GM19238 (cell line): ENCODE measurements around the gene RELL2.
"Not testable (repeated sequence)": the region's sequence is repeated elsewhere in the genome, so short reads cannot be mapped to it uniquely, and the experiment has no call there.

ENCODE experiments used
- DNase-seq: peaks from one replicate; pipeline ENCODE4 v3.0.0; 2011; ENCODE audit warnings: low spot score; ENCODE audit not compliant: insufficient read length

Gene RELL2

GRCh38 chr5:141636413-141637122, at the start of gene RELL2, which contains the start of gene HDAC3:
RELL2 (plus strand) TSS chr5:141636997; CDS start chr5:141638226, 1,229 bp downstream.
HDAC3 (minus strand) TSS chr5:141636849; CDS start chr5:141636790, 59 bp downstream.
- peak; percentile 91 for DNase-seq

DNA sequence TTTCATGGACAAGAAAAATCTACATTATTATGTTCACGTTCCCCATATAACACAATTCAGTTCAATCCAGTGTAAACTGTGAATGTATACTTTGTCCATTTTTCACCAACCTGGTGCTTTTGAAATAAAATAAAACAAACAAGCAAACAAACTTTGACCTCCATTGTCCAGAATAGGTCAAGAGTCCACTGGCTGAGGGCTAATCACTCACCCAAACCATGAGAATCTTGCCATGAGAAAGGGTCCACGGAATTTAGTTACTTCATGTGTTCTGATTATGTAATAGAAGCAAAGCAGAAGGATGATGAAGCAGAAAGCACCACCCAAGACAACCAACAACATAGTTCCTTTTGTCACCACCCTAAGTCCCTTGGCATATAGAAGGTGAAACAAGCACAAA, 46.7 kb upstream of the RELL2 start:
- DNase-seq, result no peak

GRCh38 chr5:141596867-141597266, 39.9 kb upstream of the RELL2 start:
- no peak for DNase-seq

GRCh38 chr5:141597394-141597793, 39.4 kb upstream of the RELL2 start:
- DNase-seq, result no peak

DNA sequence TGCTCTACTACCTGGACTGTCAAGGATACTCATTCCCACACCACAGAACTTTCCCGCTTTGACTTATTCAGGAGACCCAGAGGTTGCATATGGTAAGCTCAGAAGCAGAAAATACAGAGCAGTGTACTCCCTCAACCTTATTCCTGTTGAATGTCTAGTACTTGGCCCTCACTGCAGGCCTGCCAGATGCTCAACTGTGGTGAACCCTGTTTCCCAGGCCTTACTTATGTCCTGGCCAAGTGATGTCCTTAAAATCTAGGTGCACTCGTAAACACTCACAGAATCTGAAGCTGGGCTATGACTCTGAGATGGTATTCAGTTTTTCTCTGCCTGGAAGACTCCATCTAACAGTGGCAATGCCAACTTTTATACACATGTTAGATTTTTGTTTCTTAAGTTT, 39.0 kb upstream of the RELL2 start:
- DNase-seq, result no peak

DNA sequence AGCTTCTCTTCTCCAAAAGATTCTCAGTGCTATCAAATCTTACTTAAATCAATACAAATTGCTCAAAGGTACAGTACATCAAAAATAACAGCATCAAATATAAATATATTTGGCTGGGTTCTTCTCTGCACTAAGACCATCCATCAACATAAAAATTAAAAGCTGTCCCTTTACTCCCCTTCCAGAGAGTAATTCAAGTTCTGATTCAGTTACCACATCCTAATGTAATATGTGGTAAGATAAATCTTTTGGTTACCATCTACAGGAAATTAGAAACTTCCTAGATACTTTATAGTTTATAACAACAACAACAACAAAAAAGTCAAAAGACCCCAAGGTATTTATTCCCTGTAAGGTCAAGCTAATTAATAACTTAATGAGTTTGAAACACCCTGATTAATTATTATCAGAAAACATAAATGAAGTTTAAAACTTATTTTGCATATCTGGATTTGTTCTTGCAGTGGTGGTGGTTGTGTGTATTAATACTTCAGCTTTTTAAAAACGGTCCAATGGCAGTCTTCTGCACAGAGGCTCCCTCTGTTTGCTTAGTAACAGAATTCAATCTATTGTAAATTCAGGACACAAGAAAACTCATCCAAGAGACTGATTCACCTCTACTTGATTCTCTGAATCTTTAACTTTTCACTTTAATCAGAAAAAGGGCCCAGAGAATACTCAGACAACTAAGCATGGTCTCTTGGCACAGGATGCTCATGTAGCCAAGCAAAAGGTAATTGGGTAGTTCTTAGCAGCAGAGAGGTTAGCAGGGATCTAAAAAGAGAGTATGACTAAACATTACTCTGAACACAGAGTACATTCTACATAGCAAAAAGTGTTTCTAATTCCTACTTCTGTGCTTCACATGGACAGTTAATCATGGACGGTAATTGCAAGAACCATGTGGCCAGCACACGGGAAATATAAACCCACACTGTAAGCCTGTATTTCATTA, 38.1 kb upstream of the RELL2 start:
- no peak for DNase-seq

DNA sequence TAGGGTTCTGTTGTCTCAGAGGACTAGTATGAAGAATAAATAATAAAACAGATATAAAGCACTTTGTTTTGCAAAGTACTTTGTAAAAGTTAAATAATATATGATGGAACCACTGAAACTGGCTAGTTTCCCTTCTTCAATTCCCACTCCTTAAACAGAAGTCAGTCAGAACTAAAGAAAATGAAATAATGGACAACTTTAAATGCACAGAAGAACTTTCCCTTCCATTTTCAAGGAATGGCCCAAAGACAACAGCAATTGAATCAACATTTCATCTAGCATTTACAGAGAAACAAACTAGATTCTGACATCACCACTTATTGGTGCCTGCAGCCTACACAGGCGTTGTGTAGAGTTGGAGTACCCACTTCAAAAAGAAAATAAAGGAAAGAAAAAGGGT, 34.2 kb upstream of the RELL2 start:
- no peak for DNase-seq

GRCh38 chr5:141603923-141604717, 32.7 kb upstream of the RELL2 start:
- no peak for DNase-seq

GRCh38 chr5:141605523-141606277, 31.1 kb upstream of the RELL2 start:
- DNase-seq, result peak; percentile 23

DNA sequence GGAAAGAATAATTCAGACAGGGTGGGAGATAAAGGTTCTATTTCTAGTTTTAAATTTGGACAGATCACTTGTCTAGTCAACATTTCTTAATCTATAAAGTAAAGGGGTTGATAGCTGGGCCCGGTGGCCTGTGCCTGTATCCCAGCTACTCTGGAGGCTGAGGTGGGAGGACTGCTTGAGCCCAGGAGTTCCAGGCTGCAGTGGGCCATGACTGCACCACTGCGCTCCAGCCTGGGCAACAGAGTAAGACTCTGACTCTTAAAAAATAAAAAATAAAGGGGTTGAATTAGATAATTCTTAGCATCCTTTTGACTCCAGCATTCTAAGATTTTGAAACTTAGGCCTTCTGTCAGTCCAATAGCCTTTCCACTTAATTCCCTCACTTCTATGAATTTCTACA, 28.8 kb upstream of the RELL2 start:
- no peak for DNase-seq

- no peak for DNase-seq
Measured at GRCh38 chr5:141608557-141608956, 28.2 kb upstream of the RELL2 start.

- DNase-seq, result no peak
Measured at GRCh38 chr5:141609044-141609443, 27.8 kb upstream of the RELL2 start.

DNA sequence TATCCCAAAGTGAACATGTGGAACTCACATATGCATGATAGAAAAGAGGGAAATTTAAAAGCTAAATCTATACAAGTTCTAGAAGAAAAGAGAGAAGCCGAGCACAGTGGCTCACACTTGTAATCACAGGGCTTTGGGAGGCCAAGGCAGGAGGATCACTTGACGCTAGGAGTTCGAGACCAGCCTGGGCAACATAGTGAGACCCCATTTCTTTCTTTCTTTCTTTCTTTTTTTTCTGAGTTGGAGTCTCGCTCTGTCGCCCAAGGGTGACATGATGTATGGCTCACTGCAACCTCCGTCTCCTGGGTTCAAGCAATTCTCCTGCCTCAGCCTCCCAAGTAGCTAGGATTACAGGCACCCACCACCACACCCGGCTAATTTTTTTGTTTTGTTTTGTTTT, 26.9 kb upstream of the RELL2 start:
- DNase-seq, result not testable (repeated sequence)

DNA sequence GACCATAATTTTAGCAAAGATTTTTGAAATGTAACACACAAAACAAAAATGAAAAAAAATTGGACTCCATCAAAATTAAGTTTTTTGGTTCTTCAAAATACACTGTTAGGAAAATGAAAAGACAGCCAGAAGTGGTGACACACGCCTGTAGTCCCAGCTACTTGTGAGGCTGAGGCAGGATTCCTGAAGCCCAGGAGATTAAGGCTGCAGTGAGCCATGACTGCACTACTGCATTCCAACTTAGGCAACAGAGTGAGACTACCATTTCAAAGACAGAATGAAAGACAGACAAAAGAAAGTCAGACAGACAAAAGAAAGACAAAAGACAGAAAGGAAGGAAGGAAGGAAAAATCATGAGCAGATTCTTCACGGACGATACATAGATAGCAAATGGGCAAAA, 25.5 kb upstream of the RELL2 start:
- DNase-seq, result no peak

DNA sequence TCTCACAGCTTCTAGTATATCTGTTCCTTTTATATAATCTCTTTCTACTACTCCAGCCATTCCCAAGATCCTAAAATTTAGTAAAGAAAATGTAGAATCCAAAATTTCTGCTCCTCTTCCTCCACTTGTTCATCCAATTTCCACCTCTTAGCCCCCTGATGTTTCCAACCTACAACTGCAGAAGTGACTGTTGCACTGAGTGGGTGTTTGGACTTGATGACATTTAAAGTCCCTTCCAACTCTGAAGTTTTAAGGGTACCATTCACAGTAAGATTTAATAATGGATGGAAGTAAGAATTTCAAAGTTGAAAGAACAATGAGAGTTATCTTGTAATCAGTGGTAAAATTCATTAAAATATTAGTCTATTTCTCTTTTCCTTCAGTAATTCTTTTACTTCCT, 23.5 kb upstream of the RELL2 start:
- DNase-seq, result no peak

- no peak for DNase-seq
Measured at GRCh38 chr5:141615991-141616720, 20.6 kb upstream of the RELL2 start.

DNA sequence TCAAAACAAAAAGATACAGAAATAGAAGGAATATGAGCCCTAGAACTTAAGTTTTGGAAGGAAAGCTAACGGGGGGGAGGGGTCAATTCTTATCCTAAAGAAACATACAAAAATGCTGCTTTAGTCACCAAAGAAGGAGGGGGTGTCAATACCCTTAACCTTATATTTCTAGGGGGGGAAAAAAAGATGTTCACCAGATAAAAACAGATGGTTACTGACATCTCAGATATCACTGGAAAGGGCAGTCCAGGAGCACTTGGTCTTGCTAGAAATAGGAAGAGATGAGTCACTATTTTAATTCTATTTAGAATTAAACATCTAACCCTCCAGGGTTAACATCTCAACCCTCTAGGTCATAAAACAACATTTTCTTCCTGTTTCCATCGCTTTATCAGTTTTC, 19.7 kb upstream of the RELL2 start:
- DNase-seq, result no peak

GRCh38 chr5:141617682-141618029, 19.1 kb upstream of the RELL2 start:
- DNase-seq, result no peak

DNA sequence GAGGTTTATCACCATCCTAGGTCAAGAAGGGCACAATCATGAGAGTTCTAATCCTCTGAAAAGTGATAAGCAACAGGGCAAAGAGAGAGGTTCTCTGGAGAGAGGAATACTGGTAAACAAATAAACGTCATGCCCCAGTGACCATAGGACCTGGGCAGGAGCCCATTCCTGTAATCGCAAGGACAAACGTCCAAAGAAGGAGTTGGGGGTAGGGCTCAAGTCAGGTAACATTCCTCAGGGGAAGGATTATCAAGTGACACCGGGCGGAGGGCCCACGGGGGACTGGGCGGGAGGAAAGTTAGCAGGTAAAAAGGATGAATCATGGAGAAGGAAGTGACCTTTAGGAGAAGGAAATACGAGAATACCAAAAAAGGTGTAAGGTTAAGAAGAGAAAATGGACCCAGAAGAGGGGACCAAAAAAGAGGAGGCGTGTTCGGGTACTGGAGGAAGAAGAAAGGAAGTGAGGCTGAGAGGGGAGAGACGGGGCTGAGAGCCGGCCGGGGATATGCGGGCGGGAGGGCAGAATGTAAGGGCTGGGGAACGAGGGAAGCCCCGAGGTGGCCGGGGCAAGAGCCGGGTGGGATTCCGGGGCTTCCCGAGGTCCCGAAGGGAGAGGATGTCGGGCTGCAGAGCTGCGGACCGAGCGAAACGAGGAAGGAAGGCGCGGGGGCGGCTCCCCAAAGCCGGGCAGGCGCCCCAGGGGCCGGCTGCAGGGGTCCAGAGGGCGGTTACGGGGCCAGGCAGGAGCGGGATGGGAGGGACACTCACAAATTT, 18.6 kb upstream of the RELL2 start:
- peak; percentile 42 for DNase-seq
